GM12878 (cell line): Measurements from ENCODE around the gene COL25A1. TPM values are rescaled to one million over a fixed set of nuclear protein-coding genes. Genes with fewer than 3 reads are reported as not detected.

Experiments used
- ATAC-seq: fragments of 200-7000 bp; cut with Tn5 transposase; 3 replicates; pipeline ENCODE4 v1.9.1; 2020; ENCODE audit warnings: mild to moderate bottlenecking, moderate library complexity
- BruUV-seq: library from RNA; stranded (reverse); fragments of 400-500 nt; replicated peaks from 2 replicates; lab custom pipeline; 2021; lab: Mats Ljungman, UMichigan
- CTCF ChIA-PET: fragments of 300-600 bp; sonication (Branson Sonifier 250); formaldehyde crosslinking; extraction: SDS; loops from one replicate; lab custom pipeline; 2021; ENCODE audit warnings: inconsistent platforms; lab: Yijun Ruan, JAX
- POLR2A ChIA-PET: fragments of 350-600 bp; formaldehyde crosslinking; extraction: SDS; loops from one replicate; lab custom pipeline; 2021; ENCODE audit warnings: inconsistent platforms; lab: Charles Lee
- RAD21 ChIA-PET: fragments of 300-600 bp; sonication (Branson Sonifier 250); formaldehyde crosslinking; loops from one replicate; lab custom pipeline; 2023; ENCODE audit warnings: antibody characterized with exemption; ENCODE audit not compliant: unreplicated experiment; lab: Charles Lee
- SMC1A ChIA-PET: fragments of 300-600 bp; sonication (Branson Sonifier 250); formaldehyde crosslinking; loops from one replicate; lab custom pipeline; 2023; ENCODE audit not compliant: unreplicated experiment, uncharacterized antibody; lab: Charles Lee
- DNase-seq: peaks from one replicate; pipeline ENCODE4 v3.0.0-alpha.2; 2011; ENCODE audit warnings: low read depth, low spot score
- FAIRE-seq: peaks from 3 replicates; lab custom pipeline; 2011; peaks lifted over from hg19 to GRCh38; lab: Jason Lieb, UNC
- H2AFZ ChIP-seq: 2 replicates; pipeline ENCODE4 v1.6.0; 2011; ENCODE audit warnings: low read depth, low read length, control low read depth; ENCODE audit not compliant: control insufficient read depth
- H3K27ac ChIP-seq: 2 replicates; pipeline ENCODE4 v1.5.1; 2011; ENCODE audit warnings: control low read depth; ENCODE audit not compliant: control insufficient read depth, insufficient read depth
- H3K27me3 ChIP-seq, 2 experiments: replicated peaks in 1 of 2; 2 replicates each; pipeline versions ENCODE4 v1.6.0 to v1.6.1; 2011; ENCODE audit warnings: low read length in 1 of 2; ENCODE audit not compliant: control insufficient read depth in 2 of 2, insufficient read depth in 2 of 2
- H3K36me3 ChIP-seq, 2 experiments: 2 replicates each; pipeline ENCODE4 v1.5.1; 2011; ENCODE audit warnings: low read length in 1 of 2; ENCODE audit not compliant: control insufficient read depth in 2 of 2, insufficient read depth in 2 of 2
- H3K4me1 ChIP-seq: 2 replicates; pipeline ENCODE4 v1.6.1; 2011; ENCODE audit warnings: mild to moderate bottlenecking, low read length, moderate library complexity, mixed read lengths; ENCODE audit not compliant: control insufficient read depth, insufficient read depth
- H3K4me2 ChIP-seq: 2 replicates; pipeline ENCODE4 v1.6.0; 2011; ENCODE audit warnings: control low read depth; ENCODE audit not compliant: control insufficient read depth, insufficient read depth
- H3K4me3 ChIP-seq: fragments of 200-600 bp; sonication (generic); 2 replicates; pipeline ENCODE4 v1.5.1; 2016
- H3K79me2 ChIP-seq: 2 replicates; pipeline ENCODE4 v1.6.0; 2011; ENCODE audit warnings: low read length; ENCODE audit not compliant: control insufficient read depth, insufficient read depth
- H3K9ac ChIP-seq: 2 replicates; pipeline ENCODE4 v1.8.0; 2011; ENCODE audit warnings: low read length, control low read depth, mixed read lengths; ENCODE audit not compliant: control insufficient read depth, insufficient read depth
- H3K9me3 ChIP-seq: replicated peaks from 3 replicates; pipeline ENCODE4 v1.5.1; 2011; ENCODE audit warnings: mild to moderate bottlenecking, low read length; ENCODE audit not compliant: control insufficient read depth, insufficient read depth
- H4K20me1 ChIP-seq: 2 replicates; pipeline ENCODE4 v1.6.0; 2011; ENCODE audit not compliant: control insufficient read depth, insufficient read depth
- CHD1 ChIP-seq: IDR thresholded peaks from 2 replicates; pipeline ENCODE4 v1.6.1; 2012; ENCODE audit warnings: low read depth, low read length, improper control_type of control experiment
- MYB ChIP-seq: fragments of 150-350 bp; IDR thresholded peaks from 2 replicates; pipeline ENCODE4 v1.6.1; 2014; ENCODE audit warnings: mild to moderate bottlenecking, low read depth, low read length, borderline replicate concordance
- ZNF687 ChIP-seq: fragments of 450-650 bp; IDR thresholded peaks from 2 replicates; pipeline ENCODE4 v1.6.1; 2017; ENCODE audit warnings: mild to moderate bottlenecking, moderate library complexity
- WGBS: methylation state at CpG from one replicate; pipeline ENCODE4 v1.1.6; 2016; ENCODE audit warnings: low lambda C conversion rate; ENCODE audit not compliant: insufficient replicate concordance, insufficient coverage; ENCODE audit errors: missing lambda C conversion rate; 5-methylcytosine and 5-hydroxymethylcytosine counted together
- in situ Hi-C: fragments of 300-500 bp; cut with MboI; formaldehyde crosslinking; loops from 9 replicates; pipeline ENCODE4 v1.14.3; 2018; ENCODE audit warnings: mixed read lengths
- intact Hi-C: fragments of 100-400 bp; cut with micrococcal nuclease; formaldehyde crosslinking; loops from one replicate; pipeline ENCODE4 v1.14.2; 2022; ENCODE audit not compliant: unreplicated experiment
- polyA plus RNA-seq, 11 experiments: library from polyadenylated mRNA; depleted of rRNA in 4 of 11; unstranded in 6 of 11; stranded (reverse) in 5 of 11; fragments of >200 nt; fragmentation: Nextera tagmentation in 4 of 11; fragmentation: Illumina TruSeq in 1 of 11; extraction: Ambion mirVana in 4 of 11; extraction: Trizol in 1 of 11; gene quantifications; 1 replicate in 1 of 11; 2 replicates in 10 of 11; pipeline versions ENCODE4 v1.2.1 to v1.2.3, GENCODE V29; 2011 to 2016; ENCODE audit warnings: inconsistent platforms in 2 of 11, missing spikeins in 2 of 11, low read depth in 1 of 11
- total RNA-seq, 4 experiments: library from RNA; depleted of rRNA in 3 of 4; stranded (reverse); fragments of >200 nt in 3 of 4; fragmentation: Illumina TruSeq in 1 of 4; extraction: Trizol in 1 of 4; gene quantifications; 2 replicates each; pipeline versions ENCODE4 v1.2.1 to v1.2.3, GENCODE V29; 2013 to 2021

The COL25A1 gene
- total and polyA plus RNA-seq, 10 of the 15 experiments (the other 5 are each of a cell fraction or from before 2014, with no cell fraction given), result 0.01 to 0.26 (median 0.12) TPM; not detected in 6

GRCh38 chr4:109177096-109177810, 125.2 kb downstream of the COL25A1 start:
- H3K9ac ChIP-seq, result no peak overlapping the region
- intact Hi-C loops (no loop called here), in situ Hi-C loops (no loop called here)
- no peaks in the 10 kb centered on the region for H3K36me3 ChIP-seq
- no peaks in the 10 kb centered on the region for H3K9me3 ChIP-seq
- FAIRE-seq (no peak), DNase-seq (no peak), ATAC-seq (no peak)
- no peak overlapping the region for H3K27ac ChIP-seq
- H3K27me3 ChIP-seq, result no peaks in the 10 kb centered on the region
- 55% methylated on average over 6 of the region's 6 CpGs for WGBS
- SMC1A ChIA-PET, result interaction anchor here (0.7 to 1.0 kb wide), 2 partner anchors 8 to 116 kb away, joined by 3 to 5 read pairs; no protein-coding TSS in a partner anchor
- no peak overlapping the region for H2AFZ ChIP-seq
- BruUV-seq, result no TSS peak
- CTCF ChIA-PET, result interaction anchor here (1.0 kb wide), 1 partner anchor 9 kb away, joined by 3 read pairs; no protein-coding TSS in a partner anchor
- H3K4me3 ChIP-seq, result no peak overlapping the region
- H4K20me1 ChIP-seq, result no peaks in the 10 kb centered on the region
- no peak overlapping the region for H3K4me2 ChIP-seq
- RAD21 ChIA-PET, result interaction anchor here (1.3 kb wide), 1 partner anchor 116 kb away, joined by 3 read pairs; no protein-coding TSS in a partner anchor
- TF ChIP-seq CHD1 (no peak), MYB (no peak), ZNF687 (no peak)
- TF ChIP-seq, all 136 proteins: peak for 0
- Histone ChIP-seq H3K79me2 (no peaks in the 10 kb centered on the region), H3K4me1 (no peaks in the 10 kb centered on the region)
- POLR2A ChIA-PET, result no interaction called here
